GM19239 (cell line): ENCODE results near the gene TNP2.

Experiments used
- DNase-seq: peaks from one replicate; pipeline ENCODE4 v3.0.0; 2011; ENCODE audit warnings: low spot score; ENCODE audit not compliant: insufficient read length
- FAIRE-seq: peaks from 2 replicates; lab custom pipeline; 2011; peaks lifted over from hg19 to GRCh38; lab: Jason Lieb, UNC

TNP2 gene

DNA sequence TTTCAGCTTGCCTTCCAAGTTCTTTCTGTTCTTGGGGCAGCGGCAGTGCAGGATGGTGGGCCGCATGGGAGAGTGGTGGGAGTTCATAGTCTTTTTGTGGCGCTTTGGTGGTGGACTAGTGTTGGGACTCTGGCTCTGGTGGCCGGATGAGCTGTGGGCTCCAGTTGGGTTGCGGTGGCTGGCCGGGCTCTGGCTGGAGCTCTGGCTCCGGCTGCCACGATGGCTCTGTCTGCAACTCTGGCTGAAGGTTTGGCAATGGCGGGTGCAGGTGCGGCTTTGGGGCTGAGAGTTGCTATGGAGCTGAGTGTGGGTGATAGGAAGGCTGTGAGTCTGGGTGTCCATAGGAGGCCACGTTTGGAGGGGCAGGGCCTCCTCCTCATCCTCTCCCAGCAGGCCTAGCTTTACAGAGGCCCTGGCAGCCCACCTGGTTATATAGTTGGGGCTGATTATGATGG, at the start of gene TNP2:
Gene TNP2 (minus strand): TSS at position 405 of the 455 bp plus-strand sequence. CDS start 63 bp downstream, at position 342.
- no peak for FAIRE-seq

DNA sequence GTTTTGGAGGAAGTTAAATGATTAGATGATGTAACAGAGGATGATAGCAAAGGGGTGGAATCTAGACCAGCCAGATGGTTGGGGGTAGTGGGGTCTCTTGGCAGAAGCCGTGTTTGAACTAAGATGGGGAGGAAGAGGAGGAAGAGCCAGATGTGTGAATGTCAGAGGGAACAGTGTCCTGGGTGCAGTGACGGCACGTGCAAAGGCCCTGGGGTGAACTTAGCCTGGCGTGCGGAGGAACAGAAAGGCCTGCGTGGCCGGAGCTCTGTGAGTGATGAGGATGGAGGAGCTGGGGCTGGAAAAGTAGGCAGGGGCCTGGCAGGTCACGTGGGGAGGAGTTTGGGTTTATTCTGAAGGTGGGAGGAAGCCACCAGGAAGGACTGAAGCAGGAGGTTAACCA, 49.7 kb upstream of the TNP2 start:
- FAIRE-seq: no peak

More for the DNA sequence above, at the start of gene TNP2:
- DNase-seq: no peak

GRCh38 chr16:11316331-11317015, 47.3 kb upstream of the TNP2 start:
- FAIRE-seq: no peak

More for the DNA sequence above, 49.7 kb upstream of the TNP2 start:
- DNase-seq: no peak

GRCh38 chr16:11315510-11315909, 46.4 kb upstream of the TNP2 start:
- DNase-seq (no peak), FAIRE-seq (no peak)

More at GRCh38 chr16:11316331-11317015, 47.3 kb upstream of the TNP2 start:
- no peak for DNase-seq

- FAIRE-seq: no peak
- DNase-seq: no peak
Observed at GRCh38 chr16:11314309-11314894, 45.3 kb upstream of the TNP2 start.

DNA sequence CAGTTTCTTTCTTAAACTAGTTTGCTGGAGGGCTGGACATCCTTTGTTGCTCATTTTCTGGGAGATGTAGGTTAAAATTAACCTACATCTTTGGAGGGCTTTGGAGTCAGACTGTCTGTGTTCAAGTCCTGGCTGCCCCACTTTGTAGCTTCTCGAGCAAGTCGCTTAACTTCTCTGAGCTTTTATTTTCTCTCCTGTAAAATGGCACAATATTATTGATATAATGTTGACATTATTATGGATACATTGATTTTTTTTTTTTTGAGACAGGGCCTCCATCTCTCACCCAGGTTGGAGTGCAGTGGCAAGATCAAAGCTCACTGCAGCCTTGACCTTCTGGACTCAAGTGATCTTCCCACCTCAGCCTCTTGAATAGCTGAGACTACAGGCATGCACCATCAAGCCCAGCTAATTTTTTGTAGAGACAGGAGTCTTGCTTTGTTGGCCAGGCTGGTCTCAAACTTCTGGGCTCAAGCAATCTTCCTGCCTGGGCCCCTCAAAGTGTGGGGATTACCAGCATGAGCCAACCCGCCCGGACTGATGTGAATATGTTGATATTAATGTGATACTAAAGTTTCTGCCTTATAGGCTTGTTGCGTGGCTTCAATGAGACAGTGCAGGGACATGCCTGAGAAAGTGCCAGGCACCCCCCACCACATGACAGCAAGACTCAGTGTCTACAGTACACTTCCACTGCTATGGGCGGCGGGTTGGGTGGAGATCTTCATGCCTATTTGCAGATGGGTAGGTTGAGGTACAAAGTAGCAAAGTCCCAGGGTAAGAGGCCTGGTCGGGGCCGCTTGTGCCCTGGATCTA, 44.6 kb upstream of the TNP2 start:
- DNase-seq (no peak), FAIRE-seq (no peak)

DNA sequence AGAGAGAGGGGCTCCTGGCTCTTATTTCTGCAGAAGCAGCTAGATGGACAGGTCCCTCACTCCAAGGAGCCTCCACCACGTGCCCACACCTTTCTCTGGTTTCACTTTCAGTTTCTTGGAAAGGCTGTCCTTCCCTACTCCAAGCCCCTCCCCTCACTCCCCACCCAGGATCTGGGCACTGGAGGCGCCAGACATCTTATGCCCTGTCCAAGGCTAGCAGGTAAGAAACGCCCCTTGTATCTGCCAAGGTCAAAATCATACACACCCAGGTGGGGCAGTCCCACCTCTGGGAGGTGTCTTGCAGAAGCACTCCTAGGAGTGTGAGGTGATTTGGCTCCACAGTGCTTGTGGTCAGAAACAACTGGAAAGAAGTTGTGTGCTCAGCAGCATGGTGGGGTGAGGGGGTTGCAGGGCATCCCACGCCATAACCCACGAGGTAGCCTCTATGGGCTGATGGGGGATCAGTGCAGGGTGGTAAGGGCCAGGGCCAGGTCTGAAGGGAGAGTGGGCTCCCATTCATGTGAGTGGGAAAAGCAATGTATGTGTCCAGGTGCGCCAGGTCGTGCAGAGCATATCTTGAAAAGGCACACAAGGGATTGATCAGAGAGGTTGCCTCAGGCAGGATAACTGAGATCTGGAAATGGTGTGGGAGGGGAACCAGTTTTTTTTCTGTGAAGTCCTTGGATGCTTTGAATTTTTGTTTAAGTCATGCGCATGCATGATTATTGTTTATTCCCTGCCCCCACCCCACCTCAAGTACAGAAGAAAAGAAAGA, 43.8 kb upstream of the TNP2 start:
- FAIRE-seq (no peak), DNase-seq (no peak)

- peak; percentile 85 for FAIRE-seq
Observed at GRCh38 chr16:11310997-11311561, 42.0 kb upstream of the TNP2 start.

GRCh38 chr16:11310634-11310977, 41.5 kb upstream of the TNP2 start:
- FAIRE-seq: no peak
- no peak for DNase-seq

More at GRCh38 chr16:11310997-11311561, 42.0 kb upstream of the TNP2 start:
- no peak for DNase-seq

DNA sequence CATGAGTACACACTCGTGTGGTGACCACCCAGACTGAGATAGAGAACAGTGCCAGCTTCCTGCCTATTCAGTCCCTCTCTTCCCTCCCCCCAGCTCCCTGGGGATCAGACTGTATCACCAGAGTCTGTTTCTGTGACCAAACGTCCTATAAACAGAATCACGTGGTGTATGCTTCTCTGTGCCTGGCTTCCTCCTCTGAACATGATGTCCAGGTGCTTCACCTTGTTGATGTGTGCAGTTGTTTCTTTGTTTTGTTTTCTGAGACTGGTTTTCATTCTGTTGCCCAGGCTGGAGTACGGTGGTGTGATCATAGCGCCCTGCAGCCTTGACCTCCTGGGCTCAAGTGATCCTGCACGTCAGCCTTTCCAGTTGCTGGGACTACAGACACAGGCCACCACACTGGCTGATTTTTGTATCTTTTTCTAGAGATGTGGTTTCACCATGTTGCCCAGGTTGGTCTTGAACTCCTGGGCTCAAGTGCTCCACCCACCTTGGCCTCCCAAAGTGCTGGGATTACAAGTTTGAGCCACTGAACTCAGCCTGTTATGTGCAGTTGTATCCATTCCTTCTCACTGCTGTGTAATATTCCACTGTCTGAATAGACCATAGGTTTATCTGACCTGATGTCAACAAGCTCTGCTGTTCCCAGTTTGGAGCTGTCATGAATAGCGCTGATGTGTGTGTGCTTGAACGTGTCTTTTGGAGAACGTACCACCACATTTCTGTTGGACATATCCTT, 40.9 kb upstream of the TNP2 start:
- FAIRE-seq: peak; percentile 87
- no peak for DNase-seq

- DNase-seq (no peak), FAIRE-seq (no peak)
Observed at GRCh38 chr16:11308493-11309283, 39.6 kb upstream of the TNP2 start.

DNA sequence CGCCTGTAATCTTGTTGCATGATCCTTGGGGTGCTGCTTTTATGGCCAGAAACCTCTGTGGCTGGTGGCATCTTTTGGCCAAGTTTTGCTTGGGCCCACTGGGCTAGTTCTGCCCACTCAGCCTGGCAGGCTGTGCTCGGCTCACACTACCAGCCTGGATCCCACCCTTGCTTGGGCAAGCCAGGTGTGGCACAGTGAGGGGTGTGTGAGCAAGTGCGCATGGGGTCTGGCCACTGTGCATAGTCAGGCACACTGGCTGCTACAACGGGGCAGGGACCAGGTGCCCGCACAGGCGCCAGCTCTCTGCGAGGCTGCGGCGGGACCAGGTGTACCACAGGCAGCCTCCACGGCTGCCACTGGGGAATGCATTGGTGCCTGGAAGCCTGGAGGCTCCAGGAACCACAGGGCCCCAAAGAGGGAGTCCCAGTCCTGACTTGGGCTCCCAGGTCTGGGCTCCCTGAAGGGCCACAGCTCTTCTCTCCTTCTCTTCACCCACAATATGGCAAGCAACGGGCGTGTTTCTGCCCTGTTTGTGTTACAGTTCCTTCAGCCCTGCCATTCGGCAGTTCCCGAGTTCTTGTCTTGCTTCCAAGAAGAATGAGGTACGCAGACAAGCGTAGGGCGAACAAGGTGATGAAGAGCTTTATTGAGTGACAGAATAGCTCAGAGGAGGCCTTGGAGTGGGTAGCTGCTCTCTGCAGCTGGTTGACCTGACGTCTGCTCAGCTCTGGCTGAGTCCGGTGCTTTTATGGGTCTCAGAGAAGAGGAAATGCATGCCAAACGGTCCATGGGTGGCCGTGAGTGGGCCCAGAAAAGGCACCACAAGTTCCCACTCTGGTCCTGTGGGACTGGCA, 38.7 kb upstream of the TNP2 start:
- DNase-seq: no peak
- no peak for FAIRE-seq

DNA sequence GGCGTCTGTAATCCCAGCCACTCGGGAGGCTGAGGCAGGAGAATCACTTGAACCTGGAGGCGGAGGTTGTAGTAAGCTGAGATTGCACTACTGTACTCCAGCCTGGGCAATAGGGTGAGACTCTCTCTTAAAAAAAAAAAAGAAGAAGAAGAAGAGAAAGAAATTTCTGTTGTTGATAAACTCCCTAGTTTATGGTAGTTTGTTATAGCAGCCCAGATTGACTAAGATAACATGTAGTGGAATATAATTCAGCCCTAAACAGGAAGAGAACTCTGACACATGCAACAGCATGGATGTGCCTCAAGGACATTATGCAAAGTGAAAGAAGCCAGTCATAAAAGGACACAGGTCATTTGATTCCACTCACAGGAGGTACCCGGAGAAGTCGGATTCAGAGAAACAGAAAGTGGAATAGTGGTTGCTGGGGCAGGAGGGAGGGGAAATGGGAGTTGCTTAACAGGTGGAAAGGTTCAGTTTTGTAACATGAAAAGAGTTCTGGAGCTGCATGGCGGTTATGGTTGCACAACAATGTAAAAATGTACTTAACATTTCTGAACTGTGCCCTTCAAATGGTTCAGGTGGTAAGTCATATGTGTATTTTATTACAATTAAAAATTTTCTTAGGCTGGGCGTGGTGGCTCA, 38.0 kb upstream of the TNP2 start:
- DNase-seq (no peak), FAIRE-seq (no peak)

DNA sequence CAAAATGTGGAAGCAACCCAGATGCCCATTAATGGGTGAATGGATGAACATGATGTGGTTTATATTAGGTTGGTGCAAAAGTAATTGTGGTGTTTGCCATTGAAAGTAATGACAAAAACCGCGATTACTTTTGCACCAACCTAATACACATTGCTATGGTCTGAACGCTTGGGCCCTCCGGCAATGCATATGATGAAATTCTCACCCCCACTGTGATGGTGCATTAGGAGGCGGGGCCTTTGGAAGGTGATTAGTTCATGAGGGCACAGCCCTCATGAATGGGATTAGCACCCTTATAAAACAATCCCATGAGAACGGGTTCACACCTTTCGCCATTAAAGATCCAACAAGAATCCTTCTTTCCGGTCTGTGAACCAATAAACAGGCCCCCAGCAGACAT, 37.3 kb upstream of the TNP2 start:
- DNase-seq (no peak), FAIRE-seq (no peak)

GRCh38 chr16:11303405-11304138, 34.4 kb upstream of the TNP2 start:
- DNase-seq (no peak), FAIRE-seq (no peak)

DNA sequence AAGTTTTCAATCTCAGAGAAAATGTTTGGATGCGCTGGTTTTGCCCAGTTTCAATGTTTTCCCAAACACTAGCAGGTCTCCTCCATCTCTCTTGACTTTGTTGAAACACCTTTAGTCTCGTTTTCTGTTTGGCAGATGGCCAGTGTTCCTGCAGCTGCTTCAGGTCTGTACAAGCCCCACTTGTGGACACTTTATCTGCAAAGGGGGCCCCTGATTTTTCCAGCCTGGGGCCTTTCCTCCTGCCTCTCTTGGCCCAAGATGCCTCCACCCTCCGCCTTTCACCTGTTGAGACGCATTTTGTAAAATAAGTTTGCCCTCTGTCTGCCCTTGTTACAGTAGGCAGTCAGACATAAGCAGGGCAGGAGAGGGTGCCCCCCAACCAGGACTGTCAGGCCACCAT, 33.9 kb upstream of the TNP2 start:
- FAIRE-seq: no peak
- no peak for DNase-seq
